GM19099 (cell line): ENCODE results near the gene BAHCC1.

Experiments used
- POLR2A ChIP-seq: IDR thresholded peaks from 3 replicates; pipeline ENCODE4 v1.6.1; 2011; ENCODE audit warnings: low read depth; ENCODE audit not compliant: insufficient read length; ENCODE audit errors: extremely low read depth

BAHCC1 gene

GRCh38 chr17:81470944-81471817 is 75.9 kb downstream of the BAHCC1 start:
- no peak for TF ChIP-seq POLR2A

DNA sequence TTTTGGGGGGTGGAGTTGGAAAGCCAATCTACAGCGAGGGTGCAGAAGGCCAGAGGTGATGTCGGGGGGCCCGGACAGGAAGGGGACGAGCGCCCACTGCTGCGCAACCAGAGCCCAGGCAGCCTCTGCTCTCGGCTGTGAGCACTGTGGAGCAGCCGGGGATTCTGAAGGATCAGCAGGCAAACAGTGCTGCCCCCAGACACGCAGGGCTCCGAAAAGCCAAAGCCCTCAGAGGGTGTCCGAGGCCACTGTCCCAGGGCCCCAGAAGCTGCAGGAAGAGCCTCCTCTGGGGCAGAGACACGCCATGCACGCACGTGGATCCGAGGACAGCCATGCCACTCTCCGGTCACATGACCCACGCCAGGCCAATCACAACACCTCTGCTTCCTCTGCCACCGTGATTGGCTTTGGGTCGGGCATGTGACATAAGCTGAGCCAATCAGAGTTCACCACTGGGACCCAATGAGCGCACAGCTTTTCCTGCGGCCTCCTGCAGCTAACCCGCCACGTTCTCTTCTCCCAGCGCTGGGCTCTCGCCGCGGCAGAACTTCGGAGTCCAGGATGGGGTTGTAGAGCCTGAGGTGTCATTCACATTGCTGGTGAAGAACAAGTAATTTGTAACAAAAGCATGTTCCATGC is 76.7 kb downstream of the BAHCC1 start:
- no peak for TF ChIP-seq POLR2A

GRCh38 chr17:81473019-81473418 is 77.8 kb downstream of the BAHCC1 start:
- TF ChIP-seq POLR2A = no peak

DNA sequence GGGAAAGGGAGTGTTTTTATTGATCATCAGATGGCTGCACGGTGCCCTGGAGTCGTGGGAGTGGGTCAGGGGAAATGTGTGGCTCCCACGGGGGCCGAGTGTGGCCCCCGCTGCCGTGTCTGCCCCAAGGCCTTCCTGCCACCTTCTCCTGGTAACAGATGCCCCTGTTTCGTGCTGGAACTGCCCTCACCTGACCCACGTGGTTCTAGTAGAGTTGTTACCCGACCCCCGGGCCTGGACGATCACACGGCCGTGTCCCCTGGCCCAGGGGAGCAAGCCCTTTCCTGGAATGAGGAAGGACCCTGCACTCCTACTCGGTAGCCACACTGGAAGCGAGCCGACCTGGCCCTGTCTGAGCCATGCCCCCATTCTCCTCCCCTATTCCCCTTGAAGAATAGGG is 79.7 kb downstream of the BAHCC1 start:
- TF ChIP-seq POLR2A = no peak

- TF ChIP-seq POLR2A = no peak
Measured at GRCh38 chr17:81476097-81476496, 80.8 kb downstream of the BAHCC1 start.

DNA sequence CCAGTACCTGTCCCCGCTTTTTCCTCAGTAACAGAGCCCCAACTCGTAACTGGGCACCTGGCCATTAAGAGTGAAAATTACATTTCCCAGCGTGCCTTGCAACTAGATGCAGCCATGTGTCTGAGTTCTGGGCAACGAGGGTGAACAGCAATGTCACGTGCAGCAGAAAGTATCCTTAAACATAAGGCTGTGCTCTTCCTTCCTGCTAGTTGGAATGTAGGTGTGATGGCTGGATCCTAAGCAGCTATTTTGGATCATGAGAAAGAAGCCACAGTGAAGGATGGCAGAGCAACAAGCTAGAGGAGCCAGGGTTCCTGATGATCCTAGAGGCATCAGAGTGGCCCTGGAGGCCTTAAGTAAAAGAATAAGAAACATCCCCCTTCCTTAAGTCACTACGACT is 81.4 kb downstream of the BAHCC1 start:
- no peak for TF ChIP-seq POLR2A

GRCh38 chr17:81477173-81477572 is 81.9 kb downstream of the BAHCC1 start:
- no peak for TF ChIP-seq POLR2A

- TF ChIP-seq POLR2A = no peak
Measured at GRCh38 chr17:81478119-81478518, 82.9 kb downstream of the BAHCC1 start.

GRCh38 chr17:81479175-81480071 is 84.2 kb downstream of the BAHCC1 start:
- no peak for TF ChIP-seq POLR2A

GRCh38 chr17:81480140-81481072 is 85.1 kb downstream of the BAHCC1 start:
- no peak for TF ChIP-seq POLR2A

DNA sequence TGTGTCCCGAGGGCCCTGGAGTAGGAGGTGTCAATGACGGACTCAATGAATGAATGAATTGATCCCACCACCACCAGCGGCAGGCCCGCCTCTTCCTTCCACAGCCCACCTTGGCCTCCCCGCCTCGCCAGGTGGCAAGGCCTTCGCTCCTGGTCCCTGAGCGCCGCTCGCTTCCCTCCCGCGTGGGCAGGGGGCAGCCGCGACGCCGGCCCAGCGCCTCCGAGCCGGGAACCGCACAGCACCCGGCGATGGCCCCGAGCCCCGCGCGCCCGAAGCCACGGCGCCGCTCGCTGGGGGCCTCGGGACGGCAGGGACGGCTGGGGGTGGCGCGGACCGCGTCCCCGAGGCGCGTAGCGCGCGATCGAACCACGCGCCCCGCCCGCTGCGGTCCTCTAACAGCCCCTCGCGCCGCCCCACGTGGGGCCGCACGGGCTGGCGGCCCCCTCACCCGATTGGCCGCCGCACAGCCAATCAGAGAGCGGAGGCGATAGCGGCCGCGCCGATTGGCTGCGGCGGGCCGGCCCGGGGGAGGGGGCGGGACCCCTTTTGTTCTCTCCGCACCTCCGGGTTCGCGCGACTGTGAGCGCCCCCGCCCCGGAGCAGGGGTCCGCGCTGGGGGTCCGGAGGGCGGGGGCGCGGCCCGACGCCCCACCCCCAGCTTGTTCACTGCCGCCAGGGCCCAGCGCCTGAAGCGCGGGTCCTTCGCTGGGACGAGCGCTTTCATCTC is 86.0 kb downstream of the BAHCC1 start:
- TF ChIP-seq POLR2A = no peak

GRCh38 chr17:81481815-81482505 is 86.7 kb downstream of the BAHCC1 start:
- TF ChIP-seq POLR2A = no peak

- TF ChIP-seq POLR2A = no peak
Measured at GRCh38 chr17:81482673-81483072, 87.4 kb downstream of the BAHCC1 start.
